GM23338 (cell line): ENCODE data around the gene ARMH4. TPM values are rescaled to one million over a fixed set of nuclear protein-coding genes. Genes with fewer than 3 reads are reported as not detected.

ENCODE experiments used
- ATAC-seq: fragments of 200-7000 bp; cut with Tn5 transposase; 3 replicates; pipeline ENCODE4 v1.9.1; 2020
- DNase-seq: peaks from one replicate; pipeline ENCODE4 v3.0.0-alpha.2; 2015; ENCODE audit warnings: low spot score
- H2AFZ ChIP-seq: fragments of 200-600 bp; sonication (generic); 2 replicates; pipeline ENCODE4 v1.8.0; 2016; ENCODE audit warnings: antibody characterized with exemption, mild to moderate bottlenecking, moderate library complexity
- H3F3A ChIP-seq: fragments of 200-600 bp; sonication (generic); replicated peaks from 2 replicates; pipeline ENCODE4 v1.8.0; 2017; ENCODE audit warnings: antibody characterized with exemption, mixed run types, low read depth
- H3K27ac ChIP-seq: fragments of 200-600 bp; sonication (generic); 2 replicates; pipeline ENCODE4 v1.6.1; 2016; ENCODE audit warnings: low read depth
- H3K27me3 ChIP-seq: fragments of 200-600 bp; sonication (generic); 2 replicates; pipeline ENCODE4 v1.8.0; 2016; ENCODE audit warnings: mild to moderate bottlenecking, mixed run types, moderate library complexity; ENCODE audit not compliant: insufficient read depth
- H3K36me3 ChIP-seq: fragments of 200-600 bp; sonication (generic); 2 replicates; pipeline ENCODE4 v1.8.0; 2016; ENCODE audit warnings: mild to moderate bottlenecking; ENCODE audit not compliant: insufficient read depth
- H3K4me1 ChIP-seq: fragments of 200-600 bp; sonication (generic); 2 replicates; pipeline ENCODE4 v1.8.0; 2016; ENCODE audit warnings: mild to moderate bottlenecking, moderate library complexity; ENCODE audit not compliant: insufficient read depth
- H3K4me2 ChIP-seq: fragments of 200-600 bp; sonication (generic); 2 replicates; pipeline ENCODE4 v1.7.1; 2017; ENCODE audit warnings: mixed run types
- H3K4me3 ChIP-seq: fragments of 200-600 bp; sonication (generic); 2 replicates; pipeline ENCODE4 v1.6.1; 2016; ENCODE audit warnings: mixed run types
- H3K79me2 ChIP-seq: fragments of 200-600 bp; sonication (generic); replicated peaks from 2 replicates; pipeline ENCODE4 v1.8.0; 2017; ENCODE audit warnings: mild to moderate bottlenecking; ENCODE audit not compliant: insufficient read depth
- H3K9me2 ChIP-seq: fragments of 200-600 bp; sonication (generic); 2 replicates; pipeline ENCODE4 v1.8.0; 2017; ENCODE audit not compliant: insufficient read depth
- H4K20me1 ChIP-seq: fragments of 200-600 bp; sonication (generic); replicated peaks from 2 replicates; pipeline ENCODE4 v1.8.0; 2017; ENCODE audit warnings: mild to moderate bottlenecking; ENCODE audit not compliant: insufficient read depth
- H3K27ac Mint-ChIP-seq: 2 replicates; pipeline ENCODE4 v1.8.0; 2020; ENCODE audit warnings: inconsistent platforms, mild to moderate bottlenecking, moderate library complexity, mixed read lengths
- H3K27me3 Mint-ChIP-seq: 3 replicates; pipeline ENCODE4 v1.8.0; 2022; ENCODE audit warnings: low read depth, mild to moderate bottlenecking, moderate library complexity, mixed read lengths, inconsistent platforms; ENCODE audit not compliant: insufficient read depth, poor library complexity
- H3K36me3 Mint-ChIP-seq: 3 replicates; pipeline ENCODE4 v1.8.0; 2021; ENCODE audit warnings: low read depth, mild to moderate bottlenecking, inconsistent platforms, moderate library complexity, mixed read lengths
- H3K4me1 Mint-ChIP-seq: 3 replicates; pipeline ENCODE4 v1.8.0; 2020; ENCODE audit warnings: mild to moderate bottlenecking, inconsistent platforms, mixed read lengths
- H3K4me3 Mint-ChIP-seq: 3 replicates; pipeline ENCODE4 v1.8.0; 2021; ENCODE audit warnings: moderate library complexity, mild to moderate bottlenecking, inconsistent platforms, mixed read lengths
- H3K9me3 Mint-ChIP-seq: 3 replicates; pipeline ENCODE4 v1.8.0; 2020; ENCODE audit warnings: moderate library complexity, mild to moderate bottlenecking, inconsistent platforms, mixed read lengths
- CTCF ChIP-seq, 2 experiments: fragments of 200-600 bp in 1 of 2; sonication (generic) in 1 of 2; conservative IDR thresholded peaks; 2 replicates each; pipeline versions ENCODE4 v1.5.1 to v1.6.1; 2016 to 2017; ENCODE audit warnings: antibody characterized with exemption in 2 of 2, low read depth in 2 of 2, mild to moderate bottlenecking in 2 of 2, moderate library complexity in 1 of 2
- ETS1 ChIP-seq: IDR thresholded peaks from 2 replicates; pipeline ENCODE4 v1.6.1; 2016; ENCODE audit warnings: antibody characterized with exemption
- EZH2 ChIP-seq: fragments of 200-600 bp; sonication (generic); IDR thresholded peaks from one replicate; pipeline ENCODE4 v1.8.0; 2017; ENCODE audit warnings: antibody characterized with exemption, mild to moderate bottlenecking, low read depth; ENCODE audit not compliant: unreplicated experiment
- EZH2phosphoT487 ChIP-seq: fragments of 200-600 bp; sonication (generic); IDR thresholded peaks from one replicate; pipeline ENCODE4 v1.8.1; 2018; ENCODE audit warnings: antibody characterized with exemption; ENCODE audit not compliant: unreplicated experiment
- JUNB ChIP-seq: IDR thresholded peaks from one replicate; pipeline ENCODE4 v1.6.1; 2016; ENCODE audit warnings: antibody characterized with exemption; ENCODE audit not compliant: unreplicated experiment
- NANOG ChIP-seq: IDR thresholded peaks from 2 replicates; pipeline ENCODE4 v1.6.1; 2016; ENCODE audit warnings: antibody characterized with exemption, borderline replicate concordance
- POLR2AphosphoS5 ChIP-seq: IDR thresholded peaks from 2 replicates; pipeline ENCODE4 v1.6.1; 2016; ENCODE audit warnings: antibody characterized with exemption, low read depth
- REST ChIP-seq: IDR thresholded peaks from one replicate; pipeline ENCODE4 v1.6.1; 2018; ENCODE audit warnings: antibody characterized with exemption; ENCODE audit not compliant: unreplicated experiment
- ZNF114 ChIP-seq: fragments of 250-450 bp; sonication (Bioruptor Pico); IDR thresholded peaks from 2 replicates; pipeline ENCODE4 v1.5.0; 2020; ENCODE audit warnings: mild to moderate bottlenecking, moderate library complexity
- polyA plus RNA-seq: library from polyadenylated mRNA; unstranded; fragments of >200 nt; fragmentation: Nextera tagmentation; extraction: Ambion mirVana; gene quantifications from 2 replicates; pipeline ENCODE4 v1.2.1, GENCODE V29; 2016
- total RNA-seq: library from RNA; depleted of rRNA; stranded (reverse); fragments of >200 nt; shearing (Covaris generic); gene quantifications from 2 replicates; pipeline ENCODE4 v1.2.3, GENCODE V29; 2014

Gene ARMH4
- total and polyA plus RNA-seq, 2 experiments from 2014 or later: 15.5 to 20.2 TPM

GRCh38 chr14:58138714-58139482 is 13.1 kb downstream of the ARMH4 start:
- peaks cover 2% of the 10 kb centered on the region for H3K27me3 Mint-ChIP-seq

GRCh38 chr14:58138031-58138713 is 13.8 kb downstream of the ARMH4 start:
- ATAC-seq (no peak), DNase-seq (no peak)
- no peaks in the 10 kb centered on the region for H3K4me1 ChIP-seq
- Mint-ChIP-seq H3K4me1 (no peaks in the 10 kb centered on the region), H3K36me3 (no peaks in the 10 kb centered on the region), H3K4me3 (no peak overlapping the region), H3K27ac (no peak overlapping the region), H3K9me3 (no peaks in the 10 kb centered on the region), H3K27me3 (peaks cover 2% of the 10 kb centered on the region)
- H3K9me2 ChIP-seq: no peaks in the 10 kb centered on the region
- H3K4me3 ChIP-seq: no peak overlapping the region
- H3F3A ChIP-seq: no peaks in the 10 kb centered on the region
- no peaks in the 10 kb centered on the region for H3K36me3 ChIP-seq
- H2AFZ ChIP-seq: no peak overlapping the region
- no peaks in the 10 kb centered on the region for H4K20me1 ChIP-seq
- H3K79me2 ChIP-seq: no peaks in the 10 kb centered on the region
- no peak overlapping the region for H3K27ac ChIP-seq
- no peak overlapping the region for H3K4me2 ChIP-seq
- H3K27me3 ChIP-seq: no peaks in the 10 kb centered on the region
- TF ChIP-seq ETS1: no peak
- no peak for TF ChIP-seq REST
- no peak for TF ChIP-seq JUNB
- no peak for TF ChIP-seq ZNF114 (CRISPR knock-in tag)
- no peak for TF ChIP-seq POLR2AphosphoS5
- TF ChIP-seq CTCF (conservative IDR thresholded peaks at IDR 0.05; ENCODE audit: low read depth in 2 of 2): no peak
- no peak for TF ChIP-seq EZH2phosphoT487
- TF ChIP-seq NANOG: no peak

More at GRCh38 chr14:58138714-58139482, 13.1 kb downstream of the ARMH4 start:
- no peaks in the 10 kb centered on the region for H3K9me2 ChIP-seq
- H3K36me3 ChIP-seq: no peaks in the 10 kb centered on the region
- no peaks in the 10 kb centered on the region for H3K4me1 ChIP-seq
- no peak for ATAC-seq
- no peak for TF ChIP-seq EZH2
- no peak for TF ChIP-seq REST
- Mint-ChIP-seq H3K9me3 (no peaks in the 10 kb centered on the region), H3K27ac (no peak overlapping the region), H3K4me3 (no peak overlapping the region), H3K4me1 (no peaks in the 10 kb centered on the region), H3K36me3 (no peaks in the 10 kb centered on the region)
- no peaks in the 10 kb centered on the region for H4K20me1 ChIP-seq
- no peaks in the 10 kb centered on the region for H3K27me3 ChIP-seq
- H2AFZ ChIP-seq: no peak overlapping the region
- DNase-seq: no peak
- no peaks in the 10 kb centered on the region for H3F3A ChIP-seq
- H3K4me3 ChIP-seq: no peak overlapping the region
- H3K79me2 ChIP-seq: no peaks in the 10 kb centered on the region
- H3K27ac ChIP-seq: no peak overlapping the region
- H3K4me2 ChIP-seq: no peak overlapping the region
